ENCODE data around the gene SLC35A4. TPM values are rescaled to one million over a fixed set of nuclear protein-coding genes. Genes with fewer than 3 reads are reported as not detected.

The SLC35A4 gene, protein sequence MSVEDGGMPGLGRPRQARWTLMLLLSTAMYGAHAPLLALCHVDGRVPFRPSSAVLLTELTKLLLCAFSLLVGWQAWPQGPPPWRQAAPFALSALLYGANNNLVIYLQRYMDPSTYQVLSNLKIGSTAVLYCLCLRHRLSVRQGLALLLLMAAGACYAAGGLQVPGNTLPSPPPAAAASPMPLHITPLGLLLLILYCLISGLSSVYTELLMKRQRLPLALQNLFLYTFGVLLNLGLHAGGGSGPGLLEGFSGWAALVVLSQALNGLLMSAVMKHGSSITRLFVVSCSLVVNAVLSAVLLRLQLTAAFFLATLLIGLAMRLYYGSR
- total RNA-seq, result 10 to 100 TPM; 68.7 to 69.7 TPM

DNA sequence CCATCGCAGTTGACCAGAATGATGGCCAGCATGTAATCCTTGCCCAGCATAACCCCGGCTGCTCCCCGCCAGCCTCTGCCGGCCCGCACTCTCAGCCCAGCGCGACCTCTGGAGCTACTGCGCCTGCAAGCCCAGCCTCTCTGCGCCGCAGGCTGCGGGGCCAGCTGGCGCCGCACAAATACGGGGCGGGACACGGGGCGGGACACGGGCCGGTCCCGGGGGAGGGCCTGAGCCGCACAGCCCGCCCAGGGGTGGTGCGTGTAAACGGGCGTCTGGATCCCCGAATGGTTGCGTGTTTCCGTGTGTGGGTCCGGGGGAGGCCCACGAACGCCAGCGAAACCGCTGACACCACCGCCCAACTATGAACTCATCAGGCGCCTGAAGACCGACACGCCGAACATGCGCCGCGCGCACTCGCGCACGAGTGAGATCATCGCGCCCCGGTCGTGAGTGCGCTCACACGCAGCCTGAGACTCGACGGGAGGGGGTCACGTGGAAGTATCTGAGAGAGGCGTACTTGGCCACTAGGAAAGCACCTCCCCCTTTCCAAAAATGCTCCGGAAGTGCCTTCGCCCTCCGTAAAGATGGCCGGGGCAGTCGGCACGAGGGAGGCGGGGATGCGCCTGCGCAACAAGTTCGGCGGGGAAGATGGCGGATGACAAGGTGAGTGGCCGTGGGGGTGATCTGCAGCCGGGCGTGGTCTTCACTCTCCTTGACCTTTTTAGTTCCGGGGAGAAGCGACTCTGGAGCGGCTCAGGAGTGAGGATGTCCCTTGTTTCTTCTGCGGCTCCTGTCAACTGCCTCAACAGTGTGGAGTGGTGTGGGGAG, at the start of gene SLC35A4, which contains the start of gene APBB3:
TSS of gene SLC35A4 (plus strand) at position 633 of the 828 bp plus-strand sequence. CDS start 2,342 bp downstream, outside the sequence.
TSS of gene APBB3 (minus strand) at position 403 of the 828 bp plus-strand sequence. CDS start at position 50, 353 bp downstream.
- ChIA-PET POLR2A (interaction anchor here (0.5 to 1.9 kb wide), 10 partner anchors 14 to 457 kb away, joined by 3 to 6 read pairs (median 4); partner anchors contain the start of genes EIF4EBP3, HARS1, HARS2 and HBEGF), CTCF (interaction anchor here (1.5 to 4.4 kb wide), 3 partner anchors 16 to 83 kb away, joined by 5 to 24 read pairs (median 14); partner anchors contain the start of genes EIF4EBP3, IK and NDUFA2)
- Mint-ChIP-seq H3K9me3 (no peaks in the 10 kb centered on the region), H3K4me1 (ENCODE audit: low read depth) (peaks cover 47% of the 10 kb centered on the region), H3K36me3 (peaks cover 21% of the 10 kb centered on the region), H3K4me3 (peak within 1 kb of the TSS; percentile 91), H3K27ac (peak within 1 kb of the TSS; percentile 93), H3K27me3 (no peaks in the 10 kb centered on the region)
- peak; percentile 98 for DNase-seq
- intact Hi-C loops (cut with micrococcal nuclease), result loop anchor here (1.0 to 5.0 kb wide), 6 partner anchors 17 to 312 kb away; partner anchors contain the start of genes ANKHD1, EIF4EBP3, TMCO6 and ZMAT2

DNA sequence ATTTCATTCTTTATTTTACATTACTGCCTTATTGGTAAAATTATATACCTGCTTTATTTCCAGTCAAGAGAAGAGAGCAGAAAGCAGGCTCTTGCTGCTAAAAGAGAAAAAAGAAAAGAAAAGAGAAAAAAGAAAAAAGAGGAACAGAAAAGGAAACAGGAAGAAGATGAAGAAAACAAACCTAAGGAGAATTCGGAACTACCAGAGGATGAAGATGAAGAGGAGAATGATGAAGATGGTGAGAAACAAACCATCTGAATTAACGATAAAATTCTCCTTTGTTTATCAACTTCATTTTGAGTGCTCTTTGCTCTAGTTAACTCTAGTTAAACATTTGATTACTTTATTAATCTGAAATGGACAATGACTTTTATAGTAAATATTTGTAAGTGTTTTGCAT, 40.6 kb upstream of the SLC35A4 start:
- POLR2A ChIA-PET, result no interaction called here
- intact Hi-C loops (cut with micrococcal nuclease), result no loop called here
- peaks cover 26% of the 10 kb centered on the region for H3K36me3 Mint-ChIP-seq
- H3K27ac Mint-ChIP-seq, result no peak overlapping the region
- no peak overlapping the region for H3K4me3 Mint-ChIP-seq
- H3K9me3 Mint-ChIP-seq, result peaks cover 4% of the 10 kb centered on the region
- no peaks in the 10 kb centered on the region for H3K4me1 Mint-ChIP-seq (ENCODE audit: low read depth)
- DNase-seq, result no peak
- H3K27me3 Mint-ChIP-seq, result no peaks in the 10 kb centered on the region
- CTCF ChIA-PET, result interaction anchor here (1.1 kb wide), 1 partner anchor 11 kb away, joined by 3 read pairs; no protein-coding TSS in a partner anchor

DNA sequence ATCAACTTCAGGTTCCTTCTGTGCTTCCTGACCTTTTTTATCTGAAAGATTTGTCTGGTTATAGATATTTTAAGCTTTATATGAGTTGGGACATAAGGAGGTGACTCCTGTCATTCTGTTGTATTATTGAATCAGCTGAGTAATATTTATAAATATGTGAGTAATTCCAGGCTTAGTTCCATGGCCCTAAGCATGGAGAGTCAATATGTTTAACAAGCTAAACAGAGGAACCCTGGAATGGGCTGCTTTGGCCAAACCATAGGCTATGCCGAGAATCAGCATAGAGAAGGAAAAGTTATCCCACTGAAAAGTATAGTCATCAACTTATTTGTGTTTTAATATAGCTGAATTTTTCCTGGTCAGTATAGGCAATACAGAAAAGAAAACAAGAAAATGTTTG, 24.4 kb upstream of the SLC35A4 start:
- Mint-ChIP-seq H3K4me1 (ENCODE audit: low read depth) (peaks cover 2% of the 10 kb centered on the region), H3K27me3 (no peaks in the 10 kb centered on the region), H3K27ac (no peak overlapping the region), H3K36me3 (peaks cover 43% of the 10 kb centered on the region), H3K4me3 (no peak overlapping the region), H3K9me3 (no peaks in the 10 kb centered on the region)
- POLR2A ChIA-PET, result no interaction called here
- intact Hi-C loops (cut with micrococcal nuclease), result no loop called here
- no peak for DNase-seq
- CTCF ChIA-PET, result no interaction called here

DNA sequence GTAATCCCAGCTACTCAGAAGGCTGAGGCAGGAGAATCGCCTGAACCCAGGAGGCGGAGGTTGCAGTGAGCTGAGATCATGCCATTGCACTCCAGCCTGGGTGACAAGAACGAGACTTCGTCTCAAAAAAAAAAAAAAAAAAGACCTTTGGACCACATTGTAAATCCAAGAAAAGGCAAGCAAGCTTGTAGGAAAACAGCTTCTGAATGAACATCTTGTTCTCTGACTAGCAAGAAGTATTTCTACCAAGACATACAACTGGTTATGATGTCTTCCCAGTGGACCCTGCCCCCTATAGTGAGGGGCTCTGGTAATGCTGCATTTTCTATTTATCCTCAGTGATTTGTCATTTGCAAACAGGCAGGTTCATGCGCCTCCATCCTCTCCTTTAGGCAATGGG, 21.7 kb upstream of the SLC35A4 start:
- POLR2A ChIA-PET, result no interaction called here
- H3K4me1 Mint-ChIP-seq (ENCODE audit: low read depth), result peaks cover 7% of the 10 kb centered on the region
- H3K4me3 Mint-ChIP-seq, result no peak overlapping the region
- CTCF ChIA-PET, result no interaction called here
- no peaks in the 10 kb centered on the region for H3K9me3 Mint-ChIP-seq
- H3K27ac Mint-ChIP-seq, result no peak overlapping the region
- peaks cover 31% of the 10 kb centered on the region for H3K36me3 Mint-ChIP-seq
- no peak for DNase-seq
- H3K27me3 Mint-ChIP-seq, result no peaks in the 10 kb centered on the region
- intact Hi-C loops (cut with micrococcal nuclease), result no loop called here

DNA sequence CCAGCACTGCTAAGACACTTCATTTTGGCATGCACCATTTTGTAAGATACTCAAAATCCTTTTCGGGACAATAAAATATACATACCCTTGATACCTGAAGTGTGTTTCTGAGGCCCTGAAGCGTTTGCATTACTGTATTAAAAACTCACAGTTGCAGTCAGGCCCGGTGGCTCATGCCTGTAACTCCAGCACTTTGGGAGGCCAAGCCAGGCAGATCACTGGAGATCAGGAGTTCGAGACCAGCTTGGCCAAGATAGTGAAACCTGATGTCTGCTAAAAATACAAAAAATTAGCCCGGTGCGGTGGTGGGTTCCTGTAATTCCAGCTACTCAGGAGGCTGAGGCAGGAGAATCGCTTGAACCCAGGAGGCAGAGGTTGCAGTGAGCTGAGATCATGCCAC, 19.6 kb upstream of the SLC35A4 start:
- H3K4me3 Mint-ChIP-seq, result no peak overlapping the region
- H3K27me3 Mint-ChIP-seq, result no peaks in the 10 kb centered on the region
- H3K4me1 Mint-ChIP-seq (ENCODE audit: low read depth), result peaks cover 25% of the 10 kb centered on the region
- peaks cover 25% of the 10 kb centered on the region for H3K36me3 Mint-ChIP-seq
- no peak for DNase-seq
- intact Hi-C loops (cut with micrococcal nuclease), result no loop called here
- no peaks in the 10 kb centered on the region for H3K9me3 Mint-ChIP-seq
- CTCF ChIA-PET, result no interaction called here
- H3K27ac Mint-ChIP-seq, result no peak overlapping the region
- POLR2A ChIA-PET, result interaction anchor here (0.6 kb wide), 1 partner anchor 120 kb away, joined by 3 read pairs; no protein-coding TSS in a partner anchor

DNA sequence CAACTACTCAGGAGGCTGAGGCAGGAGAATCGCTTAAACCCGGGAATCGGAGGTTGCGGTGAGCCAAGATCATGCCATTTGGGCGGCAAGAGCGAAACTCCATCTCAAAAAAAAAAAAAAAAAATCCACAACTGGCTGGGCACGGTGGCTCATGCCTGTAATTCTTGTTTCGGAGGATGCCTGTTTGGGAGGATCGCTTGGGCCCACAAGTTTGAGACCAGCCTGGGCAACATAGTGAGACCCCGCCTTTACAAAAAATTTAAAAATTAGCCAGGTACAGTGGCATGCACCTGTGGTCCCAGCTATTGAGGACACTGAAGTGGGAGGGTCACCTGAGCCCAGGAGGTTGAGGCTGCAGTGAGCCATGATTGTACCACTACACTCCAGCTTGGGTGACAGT, 19.0 kb upstream of the SLC35A4 start:
- Mint-ChIP-seq H3K36me3 (peaks cover 28% of the 10 kb centered on the region), H3K9me3 (no peaks in the 10 kb centered on the region), H3K27ac (no peak overlapping the region), H3K4me3 (no peak overlapping the region), H3K4me1 (ENCODE audit: low read depth) (peaks cover 27% of the 10 kb centered on the region), H3K27me3 (no peaks in the 10 kb centered on the region)
- no peak for DNase-seq
- intact Hi-C loops (cut with micrococcal nuclease), result no loop called here
- POLR2A ChIA-PET, result interaction anchor here (0.6 to 3.3 kb wide), 2 partner anchors 12 to 121 kb away, joined by 3 to 15 read pairs; partner anchors contain the start of gene SRA1
- CTCF ChIA-PET, result interaction anchor here (1.1 to 1.2 kb wide), 2 partner anchors 10 to 89 kb away, joined by 3 read pairs; no protein-coding TSS in a partner anchor

DNA sequence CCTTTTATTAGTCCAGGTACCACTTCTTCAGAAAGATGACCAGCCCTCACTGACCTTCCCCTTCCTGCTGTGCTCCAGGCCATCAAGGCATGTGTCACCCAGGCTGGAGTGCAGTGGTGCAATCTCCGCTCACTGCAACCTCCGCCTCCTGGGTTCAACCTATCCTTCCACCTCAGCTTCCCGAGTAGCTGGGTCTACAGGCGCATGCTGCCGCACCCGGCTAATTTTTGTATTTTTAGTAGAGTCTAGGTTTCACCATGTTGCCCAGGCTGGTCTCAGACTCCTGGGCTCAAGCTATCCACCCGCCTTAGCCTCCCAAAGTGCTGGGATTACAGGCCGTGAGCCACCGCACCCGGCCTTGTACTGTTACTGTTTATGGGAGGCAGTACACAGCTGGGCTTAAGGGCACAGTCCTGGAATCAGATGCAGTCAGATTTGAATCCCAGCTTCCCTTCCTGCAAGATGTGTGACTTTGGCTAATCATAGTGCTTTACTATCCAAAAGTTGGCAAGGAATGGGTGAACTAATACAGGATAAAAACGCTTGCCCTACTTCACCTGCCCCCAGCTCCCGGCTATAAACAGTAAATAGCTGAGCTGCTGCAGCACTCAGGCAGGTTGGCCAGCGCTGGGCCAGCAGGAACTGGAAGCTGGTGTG, 17.6 kb upstream of the SLC35A4 start:
- intact Hi-C loops (cut with micrococcal nuclease), result loop anchor here (1.0 kb wide), 3 partner anchors 9 to 17 kb away; partner anchors contain the start of genes APBB3 and SLC35A4
- Mint-ChIP-seq H3K36me3 (peaks cover 34% of the 10 kb centered on the region), H3K27me3 (no peaks in the 10 kb centered on the region), H3K4me1 (ENCODE audit: low read depth) (peaks cover 41% of the 10 kb centered on the region), H3K9me3 (no peaks in the 10 kb centered on the region), H3K4me3 (peak overlapping the region; percentile 76), H3K27ac (no peak overlapping the region)
- no peak for DNase-seq
- ChIA-PET CTCF (interaction anchor here (0.9 to 3.6 kb wide), 15 partner anchors 8 to 173 kb away, joined by 3 to 24 read pairs (median 6); partner anchors contain the start of genes ANKHD1, APBB3, CD14 and IK), POLR2A (interaction anchor here (0.5 to 3.3 kb wide), 11 partner anchors 9 to 145 kb away, joined by 3 to 15 read pairs (median 6); partner anchors contain the start of genes ANKHD1, APBB3, IK and NDUFA2)

DNA sequence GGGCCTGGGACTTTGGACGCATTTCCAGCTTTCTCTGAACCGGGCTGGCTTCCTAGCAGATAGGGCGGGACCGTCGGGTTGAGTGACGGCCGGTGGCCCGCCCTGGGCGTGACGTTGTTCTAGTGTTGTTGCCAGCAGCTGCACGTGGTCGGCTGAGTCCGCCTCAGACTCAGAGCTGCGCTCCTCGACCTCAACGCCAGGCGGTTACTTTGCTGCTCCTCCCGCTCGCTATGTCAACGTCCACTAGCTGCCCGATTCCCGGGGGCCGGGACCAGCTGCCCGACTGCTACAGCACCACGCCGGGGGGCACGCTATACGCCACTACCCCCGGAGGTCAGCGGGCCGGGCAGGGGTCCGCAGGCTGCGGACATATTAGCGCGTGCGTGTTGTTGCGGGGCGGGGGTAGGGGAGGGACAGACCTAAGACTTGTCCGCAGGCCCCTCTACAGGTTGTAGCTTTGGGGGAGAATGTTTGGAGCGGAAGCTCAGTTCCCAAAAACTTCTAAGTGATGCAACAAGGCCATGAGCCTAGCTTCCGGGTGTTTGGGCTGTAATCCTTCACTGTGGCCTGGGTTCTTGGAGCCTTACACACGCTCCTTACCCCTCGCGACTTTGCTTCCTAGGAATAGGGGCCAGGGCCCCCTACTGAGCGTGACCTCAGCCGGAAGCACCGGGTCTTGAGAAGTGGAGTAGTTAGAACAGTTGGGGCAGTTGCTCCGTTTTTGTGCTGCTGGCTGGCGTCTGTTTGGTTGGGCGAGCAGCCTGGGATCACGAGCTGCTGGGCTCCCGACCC, 16.9 kb upstream of the SLC35A4 start, which contains the start of gene EIF4EBP3:
TSS of gene EIF4EBP3 (plus strand) at position 155 of the 792 bp plus-strand sequence. CDS start at position 231, 76 bp downstream.
- Mint-ChIP-seq H3K4me1 (ENCODE audit: low read depth) (peaks cover 44% of the 10 kb centered on the region), H3K36me3 (peaks cover 32% of the 10 kb centered on the region), H3K27me3 (no peaks in the 10 kb centered on the region), H3K27ac (peak within 1 kb of the TSS; percentile 90), H3K4me3 (peak within 1 kb of the TSS; percentile 76), H3K9me3 (no peaks in the 10 kb centered on the region)
- ChIA-PET CTCF (interaction anchor here (0.9 to 3.6 kb wide), 17 partner anchors 8 to 189 kb away, joined by 3 to 24 read pairs (median 5); partner anchors contain the start of genes ANKHD1, APBB3, CD14 and IK), POLR2A (interaction anchor here (0.5 to 3.3 kb wide), 11 partner anchors 8 to 146 kb away, joined by 3 to 15 read pairs (median 6); partner anchors contain the start of genes ANKHD1, APBB3, IK and NDUFA2)
- peak; percentile 91 for DNase-seq
- intact Hi-C loops (cut with micrococcal nuclease), result loop anchor here (1.0 kb wide), 3 partner anchors 9 to 17 kb away; partner anchors contain the start of genes APBB3 and SLC35A4

DNA sequence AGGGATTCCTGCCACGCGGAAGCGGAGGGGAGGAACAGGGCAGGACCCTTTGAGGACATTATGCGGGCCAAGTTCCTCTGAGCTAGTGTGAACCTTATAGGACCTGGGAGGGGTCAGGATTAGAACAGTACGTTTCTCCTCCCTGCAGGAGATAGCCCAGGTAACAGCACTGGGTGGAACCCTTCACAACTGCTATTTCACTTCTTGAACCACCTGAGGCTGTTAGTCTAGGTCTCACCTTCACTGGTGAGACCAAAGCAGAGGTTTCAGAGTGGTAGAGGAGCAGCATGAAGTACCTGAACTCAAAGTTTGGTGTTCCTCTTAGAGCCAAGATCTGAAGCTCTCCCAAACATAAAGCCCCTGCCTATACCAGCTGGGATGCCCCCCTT, 16.3 kb upstream of the SLC35A4 start:
- Mint-ChIP-seq H3K4me3 (peak overlapping the region; percentile 76), H3K27ac (peak overlapping the region; percentile 90), H3K9me3 (no peaks in the 10 kb centered on the region), H3K27me3 (no peaks in the 10 kb centered on the region), H3K36me3 (peaks cover 34% of the 10 kb centered on the region), H3K4me1 (ENCODE audit: low read depth) (peaks cover 50% of the 10 kb centered on the region)
- intact Hi-C loops (cut with micrococcal nuclease), result no loop called here
- ChIA-PET POLR2A (interaction anchor here (1.4 to 3.3 kb wide), 6 partner anchors 9 to 146 kb away, joined by 4 to 15 read pairs (median 6); partner anchors contain the start of genes ANKHD1, APBB3 and SRA1), CTCF (interaction anchor here (1.0 to 3.6 kb wide), 10 partner anchors 8 to 189 kb away, joined by 3 to 24 read pairs (median 6); partner anchors contain the start of genes APBB3, SLC35A4, SRA1 and ZMAT2)
- no peak for DNase-seq

DNA sequence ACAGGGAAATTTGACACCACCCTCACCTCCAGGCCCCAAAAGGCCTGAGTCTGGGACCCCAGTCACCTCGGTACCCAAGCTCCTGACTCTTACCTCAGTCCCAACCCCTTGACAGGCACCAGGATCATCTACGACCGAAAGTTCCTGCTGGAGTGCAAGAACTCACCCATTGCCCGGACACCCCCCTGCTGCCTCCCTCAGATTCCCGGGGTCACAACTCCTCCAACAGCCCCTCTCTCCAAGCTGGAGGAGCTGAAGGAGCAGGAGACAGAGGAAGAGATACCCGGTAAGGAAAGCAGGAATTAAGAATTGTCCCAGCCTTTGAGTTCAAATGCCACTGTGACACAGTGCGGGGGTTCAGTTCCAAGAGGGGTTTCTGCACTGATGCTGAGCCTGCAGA, 15.8 kb upstream of the SLC35A4 start:
- POLR2A ChIA-PET, result interaction anchor here (2.8 to 3.3 kb wide), 2 partner anchors 9 to 147 kb away, joined by 10 to 15 read pairs; partner anchors contain the start of genes ANKHD1 and SRA1
- CTCF ChIA-PET, result interaction anchor here (1.3 to 3.6 kb wide), 6 partner anchors 9 to 185 kb away, joined by 3 to 24 read pairs (median 11); partner anchors contain the start of genes APBB3, SLC35A4, SRA1 and ZMAT2
- H3K27ac Mint-ChIP-seq, result peak overlapping the region; percentile 90
- intact Hi-C loops (cut with micrococcal nuclease), result no loop called here
- no peak for DNase-seq
- no peaks in the 10 kb centered on the region for H3K27me3 Mint-ChIP-seq
- H3K36me3 Mint-ChIP-seq, result peaks cover 35% of the 10 kb centered on the region
- H3K9me3 Mint-ChIP-seq, result no peaks in the 10 kb centered on the region
- H3K4me3 Mint-ChIP-seq, result peak overlapping the region; percentile 17
- peaks cover 55% of the 10 kb centered on the region for H3K4me1 Mint-ChIP-seq (ENCODE audit: low read depth)

Data from activated CD4-positive, alpha-beta memory T cell treated with anti-CD3 and anti-CD28 coated beads for 36 hours (primary cell).